ENCODE results near the gene ZMYND8.

DNA sequence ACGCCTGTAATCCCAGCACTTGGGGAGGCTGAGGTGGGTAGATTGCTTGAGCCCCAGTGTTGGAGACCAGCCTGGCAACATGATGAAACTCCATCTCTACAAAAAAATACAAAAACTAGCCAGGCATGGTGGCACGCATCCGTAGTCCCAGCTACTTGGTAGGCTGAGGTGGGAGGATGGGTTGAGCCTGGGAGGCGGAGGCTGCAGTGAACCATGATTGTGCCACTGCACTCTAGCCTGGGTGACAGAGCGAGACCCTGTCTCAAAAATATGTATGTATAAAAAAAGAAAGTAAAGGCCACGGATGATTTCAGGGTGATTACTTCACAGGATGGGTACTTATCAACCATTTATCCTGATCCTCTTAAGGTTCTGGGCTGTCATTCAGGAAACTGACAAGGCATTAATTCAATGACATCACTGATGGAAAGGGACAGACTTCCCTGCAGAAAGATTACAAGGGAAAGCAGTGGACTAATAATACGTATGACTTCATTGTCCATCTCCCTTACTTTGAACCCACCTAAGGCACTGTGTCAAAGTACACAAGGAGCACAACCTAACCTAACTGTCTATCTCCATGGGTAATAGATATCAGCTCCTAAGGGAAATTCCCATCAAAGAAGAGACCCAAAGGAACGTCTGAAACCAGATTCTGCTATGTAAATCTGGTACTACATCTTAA is 61.2 kb downstream of the ZMYND8 start:
- TF ChIP-seq EZH2 (IDR thresholded peaks at IDR 0.05; ENCODE audit: insufficient read depth, poor library complexity, severe bottlenecking) (no peak), EZH2phosphoT487 (IDR thresholded peaks at IDR 0.05; ENCODE audit: insufficient read depth, low read depth) (no peak)

Data from GM23248 (cell line).